ENCODE results near the gene C4BPA. TPM values are rescaled to one million over a fixed set of nuclear protein-coding genes. Genes with fewer than 3 reads are reported as not detected.

The C4BPA gene
- total and polyA plus RNA-seq, 9 donors, result 0.09 to 0.50 (median 0.13) TPM; not detected in 2

- Histone ChIP-seq H3K27ac (ENCODE audit: low read length) (no peak overlapping the region), H3K36me3 (ENCODE audit: control insufficient read depth, insufficient read depth, low read length) (no peaks in the 10 kb centered on the region), H3K4me3 (ENCODE audit: low read length) (no peak overlapping the region), H3K9me3 (replicated peaks; ENCODE audit: control insufficient read depth, low read depth, low read length) (no peaks in the 10 kb centered on the region), H3K4me1 (ENCODE audit: control insufficient read depth, insufficient read depth, low read length) (no peaks in the 10 kb centered on the region), H3K27me3 (ENCODE audit: control insufficient read depth, insufficient read depth, low read length) (no peaks in the 10 kb centered on the region)
- WGBS (ENCODE audit: insufficient coverage), result 74% methylated on average over 4 of the region's 5 CpGs
- peak; percentile 20 for DNase-seq
Observed at GRCh38 chr1:207145401-207146058, 41.5 kb downstream of the C4BPA start.

GRCh38 chr1:207151920-207152319 is 47.9 kb downstream of the C4BPA start:
- Histone ChIP-seq H3K4me1 (ENCODE audit: control insufficient read depth, insufficient read depth, low read length) (no peaks in the 10 kb centered on the region), H3K9me3 (replicated peaks; ENCODE audit: control insufficient read depth, low read depth, low read length) (peaks cover 6% of the 10 kb centered on the region), H3K36me3 (ENCODE audit: control insufficient read depth, insufficient read depth, low read length) (no peaks in the 10 kb centered on the region), H3K27me3 (ENCODE audit: control insufficient read depth, insufficient read depth, low read length) (no peaks in the 10 kb centered on the region), H3K27ac (ENCODE audit: low read length) (no peak overlapping the region), H3K4me3 (ENCODE audit: low read length) (no peak overlapping the region)
- DNase-seq, result no peak

GRCh38 chr1:207152792-207153468 is 48.9 kb downstream of the C4BPA start:
- peaks cover 6% of the 10 kb centered on the region for H3K9me3 ChIP-seq (replicated peaks; ENCODE audit: control insufficient read depth, low read depth, low read length)
- WGBS (ENCODE audit: insufficient coverage), result 97% methylated on average over 3 of the region's 5 CpGs
- no peaks in the 10 kb centered on the region for H3K36me3 ChIP-seq (ENCODE audit: control insufficient read depth, insufficient read depth, low read length)
- no peaks in the 10 kb centered on the region for H3K4me1 ChIP-seq (ENCODE audit: control insufficient read depth, insufficient read depth, low read length)
- H3K4me3 ChIP-seq (ENCODE audit: low read length), result no peak overlapping the region
- no peaks in the 10 kb centered on the region for H3K27me3 ChIP-seq (ENCODE audit: control insufficient read depth, insufficient read depth, low read length)
- DNase-seq, result no peak
- no peak overlapping the region for H3K27ac ChIP-seq (ENCODE audit: low read length)

GRCh38 chr1:207155028-207155427 is 51.0 kb downstream of the C4BPA start:
- no CpG with 5 or more reads among the region's 3 CpGs for WGBS (ENCODE audit: insufficient coverage)
- Histone ChIP-seq H3K4me1 (ENCODE audit: control insufficient read depth, insufficient read depth, low read length) (no peaks in the 10 kb centered on the region), H3K4me3 (ENCODE audit: low read length) (no peak overlapping the region), H3K9me3 (replicated peaks; ENCODE audit: control insufficient read depth, low read depth, low read length) (peaks cover 6% of the 10 kb centered on the region), H3K36me3 (ENCODE audit: control insufficient read depth, insufficient read depth, low read length) (no peaks in the 10 kb centered on the region), H3K27ac (ENCODE audit: low read length) (no peak overlapping the region), H3K27me3 (ENCODE audit: control insufficient read depth, insufficient read depth, low read length) (no peaks in the 10 kb centered on the region)
- DNase-seq, result peak; percentile 25

- Histone ChIP-seq H3K4me1 (ENCODE audit: control insufficient read depth, insufficient read depth, low read length) (no peaks in the 10 kb centered on the region), H3K9me3 (replicated peaks; ENCODE audit: control insufficient read depth, low read depth, low read length) (peaks cover 6% of the 10 kb centered on the region), H3K27ac (ENCODE audit: low read length) (no peak overlapping the region), H3K27me3 (ENCODE audit: control insufficient read depth, insufficient read depth, low read length) (no peaks in the 10 kb centered on the region), H3K4me3 (ENCODE audit: low read length) (no peak overlapping the region), H3K36me3 (ENCODE audit: control insufficient read depth, insufficient read depth, low read length) (no peaks in the 10 kb centered on the region)
- peak; percentile 14 for DNase-seq
Observed at GRCh38 chr1:207156095-207156494, 52.1 kb downstream of the C4BPA start.

- no CpG with 5 or more reads among the region's 5 CpGs for WGBS (ENCODE audit: insufficient coverage)
- no peak overlapping the region for H3K4me3 ChIP-seq (ENCODE audit: low read length)
- DNase-seq, result no peak
- H3K9me3 ChIP-seq (replicated peaks; ENCODE audit: control insufficient read depth, low read depth, low read length), result peaks cover 4% of the 10 kb centered on the region
- no peaks in the 10 kb centered on the region for H3K27me3 ChIP-seq (ENCODE audit: control insufficient read depth, insufficient read depth, low read length)
- H3K27ac ChIP-seq (ENCODE audit: low read length), result no peak overlapping the region
- no peaks in the 10 kb centered on the region for H3K4me1 ChIP-seq (ENCODE audit: control insufficient read depth, insufficient read depth, low read length)
- no peaks in the 10 kb centered on the region for H3K36me3 ChIP-seq (ENCODE audit: control insufficient read depth, insufficient read depth, low read length)
Observed at GRCh38 chr1:207156826-207157225, 52.8 kb downstream of the C4BPA start.

GRCh38 chr1:207164086-207164485 is 60.1 kb downstream of the C4BPA start:
- no peak overlapping the region for H3K27ac ChIP-seq (ENCODE audit: low read length)
- no peaks in the 10 kb centered on the region for H3K36me3 ChIP-seq (ENCODE audit: control insufficient read depth, insufficient read depth, low read length)
- no peaks in the 10 kb centered on the region for H3K4me1 ChIP-seq (ENCODE audit: control insufficient read depth, insufficient read depth, low read length)
- no peak for DNase-seq
- no peak overlapping the region for H3K4me3 ChIP-seq (ENCODE audit: low read length)
- no peaks in the 10 kb centered on the region for H3K27me3 ChIP-seq (ENCODE audit: control insufficient read depth, insufficient read depth, low read length)
- no peaks in the 10 kb centered on the region for H3K9me3 ChIP-seq (replicated peaks; ENCODE audit: control insufficient read depth, low read depth, low read length)
- WGBS (ENCODE audit: insufficient coverage), result no CpG with 5 or more reads among the region's 1 CpG

- Histone ChIP-seq H3K4me1 (ENCODE audit: control insufficient read depth, insufficient read depth, low read length) (no peaks in the 10 kb centered on the region), H3K27ac (ENCODE audit: low read length) (no peak overlapping the region), H3K9me3 (replicated peaks; ENCODE audit: control insufficient read depth, low read depth, low read length) (no peaks in the 10 kb centered on the region), H3K4me3 (ENCODE audit: low read length) (no peak overlapping the region), H3K27me3 (ENCODE audit: control insufficient read depth, insufficient read depth, low read length) (no peaks in the 10 kb centered on the region), H3K36me3 (ENCODE audit: control insufficient read depth, insufficient read depth, low read length) (no peaks in the 10 kb centered on the region)
- 20% methylated on average over 1 of the region's 2 CpGs for WGBS (ENCODE audit: insufficient coverage)
- DNase-seq, result peak; percentile 12
Observed at GRCh38 chr1:207172321-207172720, 68.3 kb downstream of the C4BPA start.

GRCh38 chr1:207172885-207173284 is 68.9 kb downstream of the C4BPA start:
- WGBS (ENCODE audit: insufficient coverage), result 60% methylated on average over 1 of the region's 4 CpGs
- no peak overlapping the region for H3K27ac ChIP-seq (ENCODE audit: low read length)
- H3K4me1 ChIP-seq (ENCODE audit: control insufficient read depth, insufficient read depth, low read length), result no peaks in the 10 kb centered on the region
- H3K27me3 ChIP-seq (ENCODE audit: control insufficient read depth, insufficient read depth, low read length), result no peaks in the 10 kb centered on the region
- H3K4me3 ChIP-seq (ENCODE audit: low read length), result no peak overlapping the region
- no peaks in the 10 kb centered on the region for H3K36me3 ChIP-seq (ENCODE audit: control insufficient read depth, insufficient read depth, low read length)
- no peaks in the 10 kb centered on the region for H3K9me3 ChIP-seq (replicated peaks; ENCODE audit: control insufficient read depth, low read depth, low read length)
- peak; percentile 8 for DNase-seq

GRCh38 chr1:207173396-207173795 is 69.4 kb downstream of the C4BPA start:
- H3K9me3 ChIP-seq (replicated peaks; ENCODE audit: control insufficient read depth, low read depth, low read length), result no peaks in the 10 kb centered on the region
- no peak overlapping the region for H3K4me3 ChIP-seq (ENCODE audit: low read length)
- H3K27ac ChIP-seq (ENCODE audit: low read length), result no peak overlapping the region
- no CpG with 5 or more reads among the region's 4 CpGs for WGBS (ENCODE audit: insufficient coverage)
- H3K27me3 ChIP-seq (ENCODE audit: control insufficient read depth, insufficient read depth, low read length), result no peaks in the 10 kb centered on the region
- no peaks in the 10 kb centered on the region for H3K36me3 ChIP-seq (ENCODE audit: control insufficient read depth, insufficient read depth, low read length)
- no peak for DNase-seq
- H3K4me1 ChIP-seq (ENCODE audit: control insufficient read depth, insufficient read depth, low read length), result no peaks in the 10 kb centered on the region
